Keratinocyte (primary cell): ENCODE results near the gene CARS1. TPM values are rescaled to one million over a fixed set of nuclear protein-coding genes. Genes with fewer than 3 reads are reported as not detected.

ENCODE experiments used
- DNase-seq: peaks from one replicate; pipeline ENCODE4 v3.0.0-alpha.2; 2011; ENCODE audit warnings: low read depth, missing footprints, low spot score
- FAIRE-seq: peaks from 2 replicates; lab custom pipeline; 2011; peaks lifted over from hg19 to GRCh38; lab: Jason Lieb, UNC
- H2AFZ ChIP-seq: 2 replicates; pipeline ENCODE4 v1.6.0; 2012; ENCODE audit warnings: low read length, control low read depth, inconsistent platforms; ENCODE audit not compliant: control insufficient read depth
- H3K27ac ChIP-seq: 2 replicates; pipeline ENCODE4 v1.5.1; 2011; ENCODE audit warnings: low read length; ENCODE audit not compliant: control insufficient read depth, insufficient read depth
- H3K27me3 ChIP-seq: 3 replicates; pipeline ENCODE4 v1.6.0; 2011; ENCODE audit warnings: low read length; ENCODE audit not compliant: control insufficient read depth, insufficient read depth; ENCODE audit errors: extremely low read depth
- H3K36me3 ChIP-seq, 2 experiments: 2 replicates in 1 of 2; 3 replicates in 1 of 2; pipeline ENCODE4 v1.5.1; 2011; ENCODE audit warnings: low read length in 2 of 2, mild to moderate bottlenecking in 1 of 2; ENCODE audit not compliant: control insufficient read depth in 2 of 2, insufficient read depth in 2 of 2; ENCODE audit errors: extremely low read depth in 1 of 2
- H3K4me1 ChIP-seq: 3 replicates; pipeline ENCODE4 v1.5.1; 2011; ENCODE audit warnings: low read length; ENCODE audit not compliant: control insufficient read depth, insufficient read depth; ENCODE audit errors: extremely low read depth
- H3K4me2 ChIP-seq: 3 replicates; pipeline ENCODE4 v1.6.0; 2011; ENCODE audit warnings: low read depth, low read length; ENCODE audit not compliant: control insufficient read depth, insufficient read depth; ENCODE audit errors: extremely low read depth
- H3K4me3 ChIP-seq, 3 experiments: fragments of 200-600 bp in 1 of 3; sonication (generic) in 1 of 3; 2 replicates in 2 of 3; 3 replicates in 1 of 3; pipeline ENCODE4 v1.5.1; 2011 to 2016; ENCODE audit warnings: low read length in 3 of 3, mild to moderate bottlenecking in 3 of 3, control low read depth in 2 of 3, inconsistent platforms in 1 of 3, low read depth in 1 of 3, mixed read lengths in 1 of 3, mixed run types in 1 of 3, moderate library complexity in 1 of 3; ENCODE audit not compliant: control insufficient read depth in 2 of 3, insufficient read depth in 2 of 3; ENCODE audit errors: extremely low read depth in 1 of 3
- H3K79me2 ChIP-seq: 2 replicates; pipeline ENCODE4 v1.6.0; 2012; ENCODE audit warnings: low read length; ENCODE audit not compliant: control insufficient read depth, insufficient read depth
- H3K9ac ChIP-seq: 3 replicates; pipeline ENCODE4 v1.6.0; 2011; ENCODE audit warnings: low read length; ENCODE audit not compliant: control insufficient read depth, insufficient read depth; ENCODE audit errors: extremely low read depth
- H3K9me1 ChIP-seq: 3 replicates; pipeline ENCODE4 v1.6.0; 2011; ENCODE audit warnings: low read length; ENCODE audit not compliant: control insufficient read depth, insufficient read depth; ENCODE audit errors: extremely low read depth
- H3K9me3 ChIP-seq: 2 replicates; pipeline ENCODE4 v1.5.1; 2012; ENCODE audit warnings: low read depth, low read length; ENCODE audit not compliant: control insufficient read depth
- H4K20me1 ChIP-seq: 3 replicates; pipeline ENCODE4 v1.6.0; 2011; ENCODE audit warnings: low read length; ENCODE audit not compliant: control insufficient read depth, insufficient read depth; ENCODE audit errors: extremely low read depth
- EZH2 ChIP-seq: IDR thresholded peaks from one replicate; pipeline ENCODE4 v1.6.1; 2012; ENCODE audit warnings: inconsistent platforms, mild to moderate bottlenecking, low read length, moderate library complexity
- dilution Hi-C: fragments of 300-500 bp; cut with MboI; formaldehyde crosslinking; loops from one replicate; pipeline ENCODE4 v1.7.0; 2020; ENCODE audit warnings: low sequenced_read_pairs; ENCODE audit not compliant: extremely low pct_ligation_motif_present
- polyA plus RNA-seq, 5 experiments: library from polyadenylated mRNA; depleted of rRNA in 3 of 5; stranded (reverse) in 3 of 5; stranded (forward) in 1 of 5; unstranded in 1 of 5; fragments of >200 nt; gene quantifications; 1 replicate in 1 of 5; 2 replicates in 3 of 5; 3 replicates in 1 of 5; pipeline versions ENCODE4 v1.2.1 to v1.2.3, GENCODE V29; 2011 to 2012; ENCODE audit warnings: missing spikeins in 2 of 5, low read depth in 1 of 5, low replicate concordance in 1 of 5
- TF ChIP-seq, protein P1 (sequence below), 3 experiments: IDR thresholded peaks in 1 of 3; conservative IDR thresholded peaks in 1 of 3; optimal IDR thresholded peaks in 1 of 3; 2 replicates in 2 of 3; 3 replicates in 1 of 3; pipeline versions ENCODE3 to v1.5.1; 2011; ENCODE audit warnings: low read length in 3 of 3, mild to moderate bottlenecking in 3 of 3, moderate library complexity in 2 of 3, control low read depth in 1 of 3, inconsistent platforms in 1 of 3; ENCODE audit not compliant: insufficient read depth in 2 of 3; ENCODE audit errors: extremely low read depth in 1 of 3

Gene CARS1
- polyA plus RNA-seq, 1 donor (not counting 4 experiments of a cell fraction or from before 2014, with no cell fraction given) = 60.7 TPM

- no peak overlapping the region for H3K4me2 ChIP-seq
- TF ChIP-seq, protein P1, sequence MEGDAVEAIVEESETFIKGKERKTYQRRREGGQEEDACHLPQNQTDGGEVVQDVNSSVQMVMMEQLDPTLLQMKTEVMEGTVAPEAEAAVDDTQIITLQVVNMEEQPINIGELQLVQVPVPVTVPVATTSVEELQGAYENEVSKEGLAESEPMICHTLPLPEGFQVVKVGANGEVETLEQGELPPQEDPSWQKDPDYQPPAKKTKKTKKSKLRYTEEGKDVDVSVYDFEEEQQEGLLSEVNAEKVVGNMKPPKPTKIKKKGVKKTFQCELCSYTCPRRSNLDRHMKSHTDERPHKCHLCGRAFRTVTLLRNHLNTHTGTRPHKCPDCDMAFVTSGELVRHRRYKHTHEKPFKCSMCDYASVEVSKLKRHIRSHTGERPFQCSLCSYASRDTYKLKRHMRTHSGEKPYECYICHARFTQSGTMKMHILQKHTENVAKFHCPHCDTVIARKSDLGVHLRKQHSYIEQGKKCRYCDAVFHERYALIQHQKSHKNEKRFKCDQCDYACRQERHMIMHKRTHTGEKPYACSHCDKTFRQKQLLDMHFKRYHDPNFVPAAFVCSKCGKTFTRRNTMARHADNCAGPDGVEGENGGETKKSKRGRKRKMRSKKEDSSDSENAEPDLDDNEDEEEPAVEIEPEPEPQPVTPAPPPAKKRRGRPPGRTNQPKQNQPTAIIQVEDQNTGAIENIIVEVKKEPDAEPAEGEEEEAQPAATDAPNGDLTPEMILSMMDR (optimal IDR thresholded peaks at IDR 0.05 in 1 of 3, IDR thresholded peaks at IDR 0.05 in 1 of 3, conservative IDR thresholded peaks at IDR 0.05 in 1 of 3; ENCODE audit: extremely low read depth in 1 of 3, insufficient read depth in 2 of 3, low read length in 3 of 3) = no peak
- no peak for TF ChIP-seq EZH2
- H3K36me3 ChIP-seq = peaks cover 0 to 1% of the 10 kb centered on the region in 2 experiments
- H2AFZ ChIP-seq = no peak overlapping the region
- no peak for DNase-seq
- dilution Hi-C loops = no loop called here
- H4K20me1 ChIP-seq = peaks cover 4% of the 10 kb centered on the region
- no peak for FAIRE-seq
- no peak overlapping the region for H3K27ac ChIP-seq
- H3K79me2 ChIP-seq = no peaks in the 10 kb centered on the region
- peaks cover 28% of the 10 kb centered on the region for H3K4me1 ChIP-seq
- H3K9ac ChIP-seq = no peak overlapping the region
- no peaks in the 10 kb centered on the region for H3K27me3 ChIP-seq
- no peaks in the 10 kb centered on the region for H3K9me1 ChIP-seq
- no peaks in the 10 kb centered on the region for H3K9me3 ChIP-seq
- H3K4me3 ChIP-seq = no peak overlapping the region
Measured at GRCh38 chr11:3092603-3093141, 35.4 kb upstream of the CARS1 start.

DNA sequence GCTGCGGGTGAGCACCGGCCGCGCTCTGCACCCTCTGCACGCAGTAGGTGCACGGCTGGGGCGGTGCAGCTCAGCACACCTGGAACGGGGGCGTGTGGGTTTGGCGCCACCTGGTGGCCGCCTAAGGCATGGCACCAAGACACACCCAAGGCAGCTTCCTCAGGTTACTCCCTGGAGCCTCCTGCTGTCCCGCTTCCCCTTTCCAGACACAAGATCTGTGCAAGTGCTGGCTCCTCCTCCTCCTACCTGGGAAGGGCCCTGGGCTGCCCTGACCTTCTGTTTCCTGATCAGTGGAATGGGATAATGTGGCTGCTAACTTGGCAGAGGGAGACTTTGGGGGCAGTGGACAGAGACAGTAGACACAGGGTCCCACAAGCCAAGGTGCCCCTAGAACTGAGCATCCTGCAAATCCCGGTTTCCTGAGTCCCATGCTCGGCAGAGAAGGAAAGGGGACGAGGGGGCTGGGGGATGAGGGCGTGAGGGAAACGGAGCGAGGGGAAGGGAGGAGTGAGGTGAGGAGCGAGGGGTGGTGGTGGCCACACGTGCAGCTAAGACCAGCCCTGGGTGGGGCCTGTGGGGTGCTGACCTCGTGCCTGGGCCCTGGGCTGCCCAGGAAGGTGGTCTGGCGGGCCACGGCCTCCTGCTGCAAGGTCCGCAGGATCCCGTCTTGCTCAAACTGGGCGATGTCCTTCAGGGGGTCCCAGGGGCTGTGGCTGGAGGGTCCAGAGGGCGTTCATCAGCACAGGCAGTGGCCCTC, 34.8 kb upstream of the CARS1 start:
- FAIRE-seq = peak; percentile 59
- TF ChIP-seq EZH2 = no peak
- TF ChIP-seq, protein P1 (optimal IDR thresholded peaks at IDR 0.05 in 1 of 3, IDR thresholded peaks at IDR 0.05 in 1 of 3, conservative IDR thresholded peaks at IDR 0.05 in 1 of 3; ENCODE audit: extremely low read depth in 1 of 3, insufficient read depth in 2 of 3, low read length in 3 of 3) = peak; percentile 96 to 100 (median 98)

More for the DNA sequence above, 34.8 kb upstream of the CARS1 start:
- H4K20me1 ChIP-seq = peaks cover 4% of the 10 kb centered on the region
- no peaks in the 10 kb centered on the region for H3K9me3 ChIP-seq
- dilution Hi-C loops = no loop called here
- H3K4me2 ChIP-seq = no peak overlapping the region
- H3K4me1 ChIP-seq = peaks cover 28% of the 10 kb centered on the region
- H3K79me2 ChIP-seq = no peaks in the 10 kb centered on the region
- H3K27ac ChIP-seq = no peak overlapping the region
- H3K9me1 ChIP-seq = no peaks in the 10 kb centered on the region
- H2AFZ ChIP-seq = no peak overlapping the region
- no peaks in the 10 kb centered on the region for H3K27me3 ChIP-seq
- DNase-seq = peak; percentile 73
- H3K9ac ChIP-seq = no peak overlapping the region
- H3K36me3 ChIP-seq = peaks cover 0 to 1% of the 10 kb centered on the region in 2 experiments
- H3K4me3 ChIP-seq = no peak overlapping the region
